H1 (cell line): ENCODE data around the gene CUX1.

Source experiments
- BRCA1 ChIP-seq: IDR thresholded peaks from 2 replicates; pipeline ENCODE4 v1.6.1; 2012; ENCODE audit warnings: low read depth, low read length, improper control_type of control experiment
- CREB1 ChIP-seq: IDR thresholded peaks from 2 replicates; pipeline ENCODE4 v1.6.1; 2012; ENCODE audit warnings: inconsistent platforms
- EGR1 ChIP-seq: IDR thresholded peaks from 2 replicates; pipeline ENCODE4 v1.6.1; 2011; ENCODE audit warnings: low read depth, low read length, borderline replicate concordance
- EZH2 ChIP-seq: fragments of 200-600 bp; sonication (generic); IDR thresholded peaks from 2 replicates; pipeline ENCODE4 v1.7.1; 2012; ENCODE audit warnings: low read depth, mild to moderate bottlenecking, moderate library complexity, low read length, inconsistent platforms; ENCODE audit not compliant: severe bottlenecking
- HDAC2 ChIP-seq, 2 experiments: fragments of 300-600 bp in 1 of 2; sonication (generic) in 1 of 2; IDR thresholded peaks; 2 replicates each; pipeline ENCODE4 v1.6.1; 2011 to 2012; ENCODE audit warnings: low read depth in 2 of 2, low read length in 2 of 2, mild to moderate bottlenecking in 2 of 2, moderate library complexity in 2 of 2, borderline replicate concordance in 1 of 2, inconsistent platforms in 1 of 2
- POLR2A ChIP-seq, 2 experiments: IDR thresholded peaks; 1 replicate in 1 of 2; 2 replicates in 1 of 2; pipeline ENCODE4 v1.6.1; 2011; ENCODE audit warnings: low read depth in 2 of 2, low read length in 2 of 2, mild to moderate bottlenecking in 2 of 2; ENCODE audit errors: control extremely low read depth in 1 of 2
- POLR2AphosphoS5 ChIP-seq: IDR thresholded peaks from 2 replicates; pipeline ENCODE4 v1.6.1; 2011; ENCODE audit warnings: low read depth, low read length
- RAD21 ChIP-seq, 2 experiments: IDR thresholded peaks in 1 of 2; conservative IDR thresholded peaks in 1 of 2; 2 replicates each; pipeline ENCODE4 v1.6.1; 2011; ENCODE audit warnings: low read depth in 2 of 2, low read length in 2 of 2, improper control_type of control experiment in 1 of 2, inconsistent platforms in 1 of 2, mild to moderate bottlenecking in 1 of 2, moderate library complexity in 1 of 2
- RXRA ChIP-seq: IDR thresholded peaks from 2 replicates; pipeline ENCODE4 v1.6.1; 2011; ENCODE audit warnings: low read depth, mild to moderate bottlenecking, low read length, moderate library complexity; ENCODE audit not compliant: insufficient read depth
- SIX5 ChIP-seq: IDR thresholded peaks from 2 replicates; pipeline ENCODE4 v1.6.1; 2011; ENCODE audit warnings: mild to moderate bottlenecking, low read depth, low read length
- TF ChIP-seq, protein P1 (sequence below), 3 experiments: IDR thresholded peaks; 1 replicate in 2 of 3; 2 replicates in 1 of 3; pipeline versions ENCODE4 v1.5.1 to v1.6.1; 2011; ENCODE audit warnings: low read length in 3 of 3, mild to moderate bottlenecking in 3 of 3, inconsistent platforms in 2 of 3, low read depth in 1 of 3, moderate library complexity in 1 of 3; ENCODE audit not compliant: insufficient read depth in 1 of 3; ENCODE audit errors: control extremely low read depth in 1 of 3

GRCh38 chr7:102255916-102256315, 438.5 kb downstream of the CUX1 start:
- TF ChIP-seq EZH2 = no peak
- TF ChIP-seq, protein P1, sequence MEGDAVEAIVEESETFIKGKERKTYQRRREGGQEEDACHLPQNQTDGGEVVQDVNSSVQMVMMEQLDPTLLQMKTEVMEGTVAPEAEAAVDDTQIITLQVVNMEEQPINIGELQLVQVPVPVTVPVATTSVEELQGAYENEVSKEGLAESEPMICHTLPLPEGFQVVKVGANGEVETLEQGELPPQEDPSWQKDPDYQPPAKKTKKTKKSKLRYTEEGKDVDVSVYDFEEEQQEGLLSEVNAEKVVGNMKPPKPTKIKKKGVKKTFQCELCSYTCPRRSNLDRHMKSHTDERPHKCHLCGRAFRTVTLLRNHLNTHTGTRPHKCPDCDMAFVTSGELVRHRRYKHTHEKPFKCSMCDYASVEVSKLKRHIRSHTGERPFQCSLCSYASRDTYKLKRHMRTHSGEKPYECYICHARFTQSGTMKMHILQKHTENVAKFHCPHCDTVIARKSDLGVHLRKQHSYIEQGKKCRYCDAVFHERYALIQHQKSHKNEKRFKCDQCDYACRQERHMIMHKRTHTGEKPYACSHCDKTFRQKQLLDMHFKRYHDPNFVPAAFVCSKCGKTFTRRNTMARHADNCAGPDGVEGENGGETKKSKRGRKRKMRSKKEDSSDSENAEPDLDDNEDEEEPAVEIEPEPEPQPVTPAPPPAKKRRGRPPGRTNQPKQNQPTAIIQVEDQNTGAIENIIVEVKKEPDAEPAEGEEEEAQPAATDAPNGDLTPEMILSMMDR (IDR thresholded peaks at IDR 0.05; ENCODE audit: control extremely low read depth in 1 of 3, insufficient read depth in 1 of 3, low read depth in 1 of 3, low read length in 3 of 3) = no peak
- no peak for TF ChIP-seq HDAC2 (IDR thresholded peaks at IDR 0.05; ENCODE audit: borderline replicate concordance in 1 of 2, low read depth in 2 of 2, low read length in 2 of 2)
- no peak for TF ChIP-seq RXRA
- TF ChIP-seq CREB1 = no peak
- TF ChIP-seq BRCA1 = no peak
- TF ChIP-seq RAD21 (IDR thresholded peaks at IDR 0.05 in 1 of 2, conservative IDR thresholded peaks at IDR 0.05 in 1 of 2; ENCODE audit: low read depth in 2 of 2, low read length in 2 of 2) = no peak
- TF ChIP-seq EGR1 = no peak
- TF ChIP-seq SIX5 = no peak
- TF ChIP-seq POLR2AphosphoS5 = no peak
- no peak for TF ChIP-seq POLR2A (IDR thresholded peaks at IDR 0.05; ENCODE audit: control extremely low read depth in 1 of 2, low read depth in 2 of 2, low read length in 2 of 2)
